ENCODE measurements around the gene ARMC2.
"Not testable (repeated sequence)": the region's sequence is repeated elsewhere in the genome, so short reads cannot be mapped to it uniquely, and the experiment has no call there.

ARMC2 gene

DNA sequence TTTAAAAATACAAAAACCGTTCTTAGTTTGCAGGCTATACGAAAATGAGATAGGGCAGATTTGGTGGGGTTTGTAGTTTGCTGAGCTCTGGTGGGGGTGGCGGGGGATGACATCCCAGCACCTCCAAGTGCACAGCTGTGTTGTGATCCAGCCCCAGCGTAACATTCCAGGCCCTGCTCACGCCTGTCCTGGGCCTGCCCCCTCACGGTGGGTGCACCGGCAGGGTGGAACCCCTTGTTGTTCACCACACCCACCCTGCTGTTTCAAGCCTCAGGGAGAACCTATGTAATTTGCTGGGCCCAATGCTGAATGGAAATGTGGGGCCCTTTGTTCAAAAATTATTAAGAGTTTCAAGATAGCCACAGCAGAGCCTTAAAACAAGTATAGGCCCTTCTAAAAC is 25.0 kb downstream of the ARMC2 start:
- no peak for DNase-seq

DNA sequence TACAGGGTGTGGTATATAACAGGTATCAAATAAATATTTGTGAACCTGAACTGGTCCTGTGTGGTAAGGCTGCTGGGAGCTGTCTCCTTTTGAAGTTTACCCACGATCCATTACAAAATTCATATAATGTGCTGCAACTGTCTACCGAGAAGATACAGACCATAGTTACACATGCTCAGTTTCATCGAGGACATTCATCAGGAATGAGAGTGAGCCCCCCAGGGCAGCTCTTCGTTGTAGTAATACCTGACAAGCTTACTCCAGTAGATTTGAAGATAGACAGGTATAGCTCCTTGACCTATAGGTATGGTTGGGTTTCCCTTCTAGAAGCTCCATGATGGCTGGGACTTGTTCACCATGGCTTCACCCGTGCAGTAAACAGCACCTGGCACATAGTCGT is 25.7 kb downstream of the ARMC2 start:
- DNase-seq: no peak

DNA sequence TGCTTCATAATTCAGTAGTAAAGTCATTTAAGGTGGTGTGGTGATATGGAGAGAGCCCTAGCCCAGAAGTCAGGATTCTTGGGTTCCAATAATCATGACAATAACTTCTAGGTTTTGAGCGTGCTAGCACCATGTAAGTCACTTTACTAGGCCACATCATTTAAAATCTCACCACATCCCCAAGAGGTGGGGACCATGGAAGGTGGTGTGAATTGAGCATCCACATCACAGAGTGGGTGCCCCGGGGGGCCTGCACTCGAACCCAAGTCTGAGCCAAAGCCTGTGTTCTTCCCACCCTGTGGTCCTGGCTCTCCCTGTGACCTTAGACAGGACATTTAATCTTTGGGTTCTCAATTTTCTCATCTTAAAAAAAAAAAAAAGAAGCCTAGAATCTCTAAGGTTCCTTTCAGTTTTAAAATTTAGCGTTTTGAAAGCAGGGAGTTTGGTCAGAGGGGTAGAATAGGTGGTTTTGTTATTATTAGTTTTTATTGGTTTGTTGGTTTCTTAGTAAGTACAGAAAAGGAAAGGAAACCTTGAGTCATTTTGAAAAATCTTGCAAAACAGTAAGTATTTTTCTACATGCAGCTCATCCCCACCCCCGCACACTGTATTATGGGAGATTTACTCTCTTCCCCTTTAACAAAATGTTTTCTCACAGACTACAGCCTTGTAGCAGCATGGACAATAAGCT is 26.4 kb downstream of the ARMC2 start:
- DNase-seq: no peak

DNA sequence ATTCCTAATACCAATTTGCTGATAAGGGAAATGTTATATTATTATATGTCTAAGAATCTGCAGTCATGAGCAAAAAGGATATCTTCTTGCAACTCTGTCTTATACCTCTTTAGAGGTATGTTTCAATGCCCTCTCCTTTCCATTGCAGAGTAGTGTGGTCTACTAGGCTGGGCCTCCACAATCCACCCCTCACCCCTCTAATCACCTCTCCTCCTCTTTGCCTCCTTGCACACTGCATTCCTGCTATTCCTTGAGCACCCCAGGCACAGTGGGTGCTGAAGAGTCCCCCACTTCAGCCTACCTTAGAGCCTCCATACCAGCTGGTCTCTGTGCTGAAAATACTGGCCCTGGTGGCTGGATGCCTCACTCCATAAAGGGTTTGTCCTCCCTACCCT is 26.9 kb downstream of the ARMC2 start:
- no peak for DNase-seq

DNA sequence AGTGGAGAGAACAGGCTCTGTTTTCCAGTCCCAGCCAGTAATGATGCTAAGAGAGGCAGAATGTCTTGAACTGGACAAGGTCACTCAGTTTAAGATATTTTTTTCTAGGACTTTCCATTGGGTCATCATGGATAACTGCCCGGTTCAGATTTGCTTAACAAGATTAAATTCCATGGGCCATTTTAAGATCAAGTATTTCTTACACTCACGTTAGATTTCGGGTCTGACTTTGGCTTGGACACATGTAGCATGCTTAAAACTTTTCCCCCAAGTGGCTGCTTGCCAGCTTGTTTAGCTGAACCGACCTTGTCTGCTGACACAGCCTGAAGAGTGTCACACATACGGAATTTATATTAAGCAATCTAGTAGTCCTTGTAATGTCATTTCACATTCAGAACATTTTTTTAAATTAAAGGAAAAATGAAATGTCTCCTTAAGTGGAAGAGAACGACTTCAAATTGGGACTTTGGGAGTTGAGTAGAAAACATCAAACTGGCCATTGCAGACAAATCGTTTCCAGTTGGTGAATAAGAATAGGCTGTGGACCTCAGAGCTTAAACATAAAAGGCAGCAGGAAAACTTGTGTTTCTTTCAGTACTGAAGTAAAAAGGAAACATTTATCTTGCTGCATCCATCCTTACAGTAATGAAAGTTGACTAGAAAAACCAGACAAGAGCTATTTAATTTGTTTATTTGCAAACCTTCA is 29.0 kb downstream of the ARMC2 start:
- no peak for DNase-seq

DNA sequence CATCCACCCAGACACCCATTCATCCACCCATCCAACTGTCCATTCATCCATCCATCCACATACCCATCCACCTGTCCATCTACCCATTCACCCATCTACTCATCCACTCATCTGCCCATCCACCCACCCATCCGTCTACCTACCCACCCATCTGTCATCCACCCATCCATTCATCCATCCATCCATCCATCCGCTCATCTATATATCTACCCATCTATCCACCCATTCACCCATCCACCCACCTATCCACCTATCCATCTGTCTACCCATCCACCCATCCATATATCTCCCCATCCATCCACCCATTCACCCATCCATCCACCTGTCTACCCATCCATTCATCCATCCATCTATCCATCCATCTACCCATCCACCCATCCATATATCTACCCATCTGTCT is 30.7 kb downstream of the ARMC2 start:
- DNase-seq: no peak

DNA sequence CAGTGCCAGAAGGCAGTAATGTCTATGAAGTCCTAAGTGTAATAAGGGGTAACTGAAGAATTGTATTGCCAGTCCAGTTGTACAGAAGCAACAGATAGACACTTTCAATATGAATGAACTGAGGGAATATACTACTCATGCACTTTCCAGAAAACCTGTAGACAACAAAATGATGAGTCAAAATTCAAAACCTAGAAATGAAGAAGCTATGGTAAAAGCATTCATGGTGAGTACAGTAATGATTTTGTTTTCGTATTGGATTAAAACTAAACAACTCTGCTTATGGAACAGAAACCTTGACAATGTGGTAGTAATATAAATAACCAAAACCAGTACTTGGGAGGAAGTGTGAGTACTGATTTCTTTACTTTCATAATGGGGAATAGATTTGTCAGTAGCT is 35.0 kb downstream of the ARMC2 start:
- DNase-seq: no peak

DNA sequence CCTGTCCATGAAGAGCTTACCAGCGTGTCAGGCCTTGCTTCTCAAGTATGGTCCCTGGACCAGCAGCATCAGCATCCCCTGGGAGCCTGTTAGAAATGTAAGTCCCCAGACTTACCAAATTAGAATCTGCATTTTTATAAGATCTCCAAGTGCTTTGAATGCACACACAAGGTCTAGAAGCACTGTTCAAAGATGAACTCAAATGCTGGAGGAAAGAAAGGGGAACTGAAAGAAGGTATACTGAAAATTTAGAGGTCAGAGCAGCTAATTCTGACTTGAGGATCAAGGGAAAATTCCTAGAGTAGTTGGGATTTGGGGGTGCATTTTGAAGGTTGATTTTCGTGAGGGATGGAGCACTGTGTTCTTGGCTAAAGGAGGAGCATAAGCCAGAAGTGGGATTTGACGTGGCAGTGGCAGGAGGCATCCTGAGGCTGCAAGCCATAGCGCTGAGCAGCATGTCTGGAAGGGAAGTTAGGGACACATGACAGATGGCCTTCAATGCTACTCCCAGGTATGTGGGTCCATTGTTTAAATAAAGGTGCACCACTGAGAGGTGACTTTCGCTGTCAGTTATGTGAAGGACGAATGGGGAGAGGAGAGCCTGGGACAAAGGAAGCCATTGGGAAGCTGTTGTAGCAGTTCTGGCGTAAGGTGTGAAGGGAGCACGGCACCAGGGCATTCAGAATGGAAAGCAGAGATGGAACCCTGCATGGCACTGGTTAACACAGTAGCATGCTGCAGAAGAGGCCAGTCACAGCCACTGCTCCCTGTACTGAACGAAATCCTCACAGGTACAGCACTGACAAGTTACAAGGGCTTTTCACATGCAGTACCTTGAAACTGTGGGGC is 36.2 kb downstream of the ARMC2 start:
- no peak for DNase-seq

DNA sequence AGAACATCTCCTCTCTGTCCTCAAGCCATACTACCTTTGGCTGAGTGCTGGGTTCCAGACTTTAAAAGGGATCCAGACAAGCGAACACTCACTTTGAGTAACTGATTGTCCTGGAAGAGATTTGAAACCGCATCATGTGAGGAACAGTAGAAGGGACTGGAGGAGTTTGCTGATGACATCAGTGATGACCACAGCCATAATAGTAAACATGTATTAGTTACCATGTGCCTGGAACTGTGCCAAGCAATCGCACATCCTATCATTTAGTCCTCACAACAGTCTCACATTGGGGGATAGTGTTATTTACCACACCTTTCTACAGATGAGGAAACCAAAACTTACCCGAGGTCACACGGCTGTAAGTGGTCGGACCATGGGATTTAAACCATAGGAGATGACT is 39.8 kb downstream of the ARMC2 start:
- no peak for DNase-seq

DNA sequence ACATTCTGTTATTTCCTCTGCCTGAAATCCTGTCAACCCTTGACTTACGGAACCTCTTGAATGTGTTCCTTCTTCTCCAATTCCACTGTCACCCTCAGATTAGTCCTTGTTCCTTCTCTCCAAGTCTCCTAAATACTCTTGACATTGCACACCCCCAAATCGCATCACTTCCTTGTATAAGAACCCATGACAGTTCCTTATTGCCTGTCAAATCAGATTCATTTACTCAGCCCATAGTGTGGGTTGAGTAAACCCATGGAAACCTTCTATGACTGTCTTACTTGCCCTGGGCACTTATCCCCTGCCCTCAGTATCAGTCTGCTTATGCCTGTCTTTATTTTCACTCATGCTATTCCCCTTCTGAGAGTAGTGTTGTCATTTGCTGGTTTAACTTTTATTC is 40.5 kb downstream of the ARMC2 start:
- DNase-seq: no peak

DNA sequence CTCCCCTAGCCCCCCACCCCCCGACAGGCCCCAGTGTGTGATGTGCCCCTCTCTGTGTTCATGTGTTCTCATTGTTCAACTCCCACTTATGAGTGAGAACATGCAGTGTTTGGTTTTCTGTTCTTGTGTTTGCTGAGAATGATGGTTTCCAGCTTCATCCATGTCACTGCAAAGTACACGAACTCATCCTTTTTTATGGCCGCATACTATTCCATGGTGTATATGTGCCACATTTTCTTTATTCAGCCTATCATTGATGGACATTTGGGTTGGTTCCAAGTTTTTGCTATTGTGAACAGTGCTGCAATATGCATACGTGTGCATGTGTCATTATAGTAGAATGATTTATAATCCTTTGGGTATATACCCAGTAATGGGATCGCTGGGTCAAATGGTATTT is 42.7 kb downstream of the ARMC2 start:
- DNase-seq: not testable (repeated sequence)

DNA sequence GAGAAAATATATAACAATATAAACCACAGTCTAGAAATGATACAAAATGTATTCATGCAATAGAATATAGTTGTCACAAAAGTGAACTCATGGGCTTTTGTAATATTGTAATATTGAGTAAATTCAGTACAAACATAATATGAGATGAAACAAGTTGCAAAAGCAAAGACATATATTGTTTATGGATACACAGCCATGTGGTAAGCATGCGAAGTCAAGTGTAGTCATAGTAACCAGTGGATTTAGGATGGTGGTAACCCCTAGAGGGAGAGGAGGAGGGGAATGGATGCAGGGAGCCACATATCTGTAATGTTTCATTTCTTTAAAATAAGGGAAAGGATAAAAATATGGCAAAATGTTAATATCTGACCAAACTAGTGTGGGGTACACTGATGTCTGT is 47.3 kb downstream of the ARMC2 start:
- DNase-seq: no peak

DNA sequence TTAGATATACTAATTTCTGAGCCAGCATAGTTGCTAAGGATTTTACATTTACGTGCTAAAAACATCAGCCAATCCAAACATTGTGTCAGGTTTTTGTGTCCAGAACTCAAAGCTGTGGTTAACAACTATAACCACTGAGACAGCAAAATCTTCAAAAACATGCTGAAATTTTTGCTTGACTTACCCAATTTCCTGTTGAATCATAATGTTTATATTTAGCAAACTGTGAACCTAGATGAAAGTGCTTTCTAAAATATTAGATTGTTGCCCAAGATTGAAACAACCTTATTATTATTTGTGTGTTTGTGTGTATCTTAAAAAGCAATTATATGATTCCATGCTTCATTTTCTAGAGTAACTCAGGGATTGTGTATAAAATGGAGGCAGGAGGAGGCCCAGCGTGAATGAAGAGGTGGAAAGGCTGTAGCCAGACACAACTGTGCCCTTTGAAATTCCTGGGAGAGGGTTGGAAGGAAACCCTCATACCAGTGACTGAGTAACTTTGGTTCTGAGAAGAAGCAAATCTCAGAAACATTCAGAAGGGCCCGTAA is 48.0 kb downstream of the ARMC2 start:
- DNase-seq: no peak

DNA sequence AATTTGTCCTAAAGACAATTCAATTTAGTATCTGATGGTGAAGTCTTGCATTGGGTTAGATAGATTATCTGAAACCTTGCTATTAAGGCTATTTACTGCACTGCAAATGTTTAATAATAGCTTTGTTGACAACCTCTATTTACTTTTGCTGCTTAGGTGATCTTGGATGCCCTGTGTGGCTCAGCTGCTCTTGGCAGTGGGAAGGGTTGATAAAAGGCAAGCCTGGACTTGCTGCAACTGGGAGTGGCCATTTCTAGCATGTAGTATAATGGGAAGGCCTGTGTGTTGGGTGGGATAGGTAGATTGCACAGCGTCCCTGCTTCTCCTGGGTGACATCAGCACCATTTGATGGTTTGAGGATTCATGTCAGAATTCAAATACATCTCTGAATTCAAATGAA is 49.1 kb downstream of the ARMC2 start:
- peak; percentile 71 for DNase-seq

DNA sequence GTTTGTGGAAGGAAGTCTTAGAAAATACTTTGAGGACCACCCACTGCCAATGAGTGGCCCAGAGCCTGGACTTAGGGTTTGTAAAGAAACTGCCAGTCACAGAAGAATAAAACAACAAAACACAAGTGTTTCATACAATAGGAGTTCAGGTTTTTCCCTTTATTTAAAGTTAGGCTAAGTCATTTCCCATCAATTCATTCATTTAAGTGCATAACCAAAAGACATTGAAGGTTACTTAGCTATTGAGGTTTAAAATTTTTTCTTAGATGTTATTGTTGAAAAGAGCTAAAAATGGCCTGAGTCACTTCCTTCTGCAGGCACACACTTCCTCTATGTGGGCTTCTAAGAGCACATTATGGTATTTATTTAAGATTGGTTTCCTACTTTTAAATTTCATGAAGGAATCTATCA is 54.2 kb downstream of the ARMC2 start:
- no peak for DNase-seq

DNA sequence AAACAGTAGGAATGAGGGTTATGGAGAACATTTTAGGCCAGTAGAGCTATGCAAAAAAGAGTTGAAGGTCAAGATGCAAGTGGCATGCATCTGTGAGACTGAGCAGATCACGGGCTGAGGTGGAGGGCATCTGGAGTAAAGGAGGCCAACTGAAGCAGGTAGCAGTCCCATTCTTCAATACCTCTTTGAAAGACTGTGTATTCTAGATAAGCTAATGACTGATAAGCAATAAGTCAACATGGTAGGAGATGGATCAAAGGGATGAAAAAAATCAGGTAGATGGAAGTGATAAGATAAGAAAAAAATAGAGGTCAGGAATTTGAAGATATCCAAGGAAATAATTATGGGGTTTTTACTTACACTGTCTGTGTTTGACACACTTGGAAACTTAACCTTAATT is 55.6 kb downstream of the ARMC2 start:
- DNase-seq: no peak

DNA sequence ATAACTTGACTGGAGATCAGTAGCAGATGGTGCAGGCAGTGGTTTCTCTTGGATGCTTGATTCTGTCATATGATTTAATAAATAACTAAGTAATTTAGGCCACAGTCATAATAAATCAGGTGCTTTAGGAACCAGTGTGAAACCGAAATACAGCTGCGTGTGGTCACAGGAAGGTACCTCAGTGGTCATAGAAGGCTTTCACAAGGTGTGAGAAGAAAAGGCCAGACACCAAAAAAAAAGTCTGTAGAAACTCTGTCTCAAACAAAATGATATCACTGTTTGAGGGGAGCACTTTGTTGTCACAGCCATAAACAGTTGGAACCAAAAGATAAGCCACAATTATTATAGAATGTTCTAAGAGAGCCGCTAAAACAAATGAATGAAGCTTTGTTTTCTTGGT is 56.5 kb downstream of the ARMC2 start:
- DNase-seq: no peak

DNA sequence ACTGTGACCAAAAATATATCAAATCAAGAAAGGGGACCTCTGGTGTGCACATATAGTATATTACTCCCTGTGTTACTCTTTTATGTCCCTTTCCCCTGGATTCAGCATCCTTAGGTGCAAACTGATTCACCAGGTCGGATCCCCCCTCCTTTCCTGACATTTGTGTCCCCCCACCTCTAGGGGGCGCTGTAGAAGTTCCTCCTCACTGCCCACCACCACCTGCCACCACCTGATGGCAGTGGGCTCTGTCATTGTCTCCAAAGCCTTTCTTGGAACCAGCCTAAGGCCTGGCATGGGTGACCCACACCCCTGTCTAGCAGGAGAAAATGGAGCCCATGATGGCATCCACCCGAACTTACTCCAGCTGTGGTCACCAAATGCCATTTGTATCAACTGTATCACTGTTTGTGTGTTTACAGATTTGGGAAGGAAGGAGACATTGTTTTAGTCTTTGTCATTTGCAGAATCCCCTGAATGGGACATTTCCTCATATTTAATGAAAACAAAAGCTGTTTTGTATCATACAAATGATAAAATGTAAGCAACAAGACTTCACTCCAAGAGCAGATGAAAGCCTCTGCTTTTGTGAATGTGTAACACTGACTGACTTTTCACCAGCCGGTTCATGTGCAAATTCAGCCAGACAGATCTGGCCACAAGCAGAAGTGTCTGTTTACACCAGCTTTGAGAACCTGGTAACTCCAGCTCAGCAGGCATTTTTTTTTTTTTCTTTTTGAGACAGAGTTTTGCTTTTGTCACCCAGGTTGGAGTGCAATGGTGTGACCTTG is 66.2 kb downstream of the ARMC2 start:
- DNase-seq: no peak

DNA sequence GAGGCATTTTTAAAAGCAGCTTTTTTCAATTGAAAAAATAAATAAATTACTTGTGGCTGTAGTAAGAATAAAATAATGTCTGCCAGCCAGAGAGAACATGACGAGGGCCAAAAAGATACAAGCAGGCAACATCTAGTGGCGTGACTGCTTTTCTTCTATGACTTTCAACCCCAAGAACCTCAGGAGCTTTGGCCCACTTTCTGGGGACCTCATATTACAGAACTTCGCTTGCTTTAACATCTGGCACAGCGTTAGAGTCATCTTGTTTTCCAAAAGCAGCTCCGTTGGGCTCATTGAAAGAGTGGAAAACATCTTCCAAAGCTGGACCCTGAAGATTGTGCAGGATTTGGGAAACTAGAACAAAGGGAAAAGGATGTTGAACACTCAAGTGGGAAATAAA is 67.0 kb downstream of the ARMC2 start:
- no peak for DNase-seq

DNA sequence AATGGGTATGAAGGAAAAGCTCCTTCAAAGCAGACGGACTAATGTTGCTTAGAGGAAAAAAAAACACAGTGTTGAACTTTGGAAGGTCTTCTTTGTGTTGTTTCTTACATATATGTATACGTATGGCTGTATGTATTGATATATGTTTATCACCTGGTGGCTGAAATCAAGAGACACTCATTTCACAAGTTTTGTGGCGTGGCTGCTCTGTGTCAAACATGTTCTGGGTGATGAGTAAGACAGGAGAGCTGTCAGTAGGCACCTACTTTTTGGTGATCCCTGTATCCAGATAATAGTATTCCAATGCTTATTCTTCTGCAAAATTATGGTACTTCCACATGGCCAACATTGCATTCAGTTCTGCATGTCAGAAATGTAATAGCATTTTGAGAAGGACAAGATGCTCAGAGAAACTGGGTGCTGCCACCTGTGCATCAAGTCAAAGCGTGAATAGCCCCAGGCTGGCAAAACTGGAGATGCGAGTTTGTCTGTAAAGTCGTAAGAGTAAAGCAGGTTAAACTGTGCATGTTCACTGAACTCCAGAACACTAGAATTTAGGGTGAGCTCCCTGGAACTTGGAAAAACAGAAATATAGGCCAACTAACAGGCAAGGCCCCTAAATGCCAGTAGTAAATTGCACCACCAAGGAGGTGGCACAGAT is 67.9 kb downstream of the ARMC2 start:
- no peak for DNase-seq

DNA sequence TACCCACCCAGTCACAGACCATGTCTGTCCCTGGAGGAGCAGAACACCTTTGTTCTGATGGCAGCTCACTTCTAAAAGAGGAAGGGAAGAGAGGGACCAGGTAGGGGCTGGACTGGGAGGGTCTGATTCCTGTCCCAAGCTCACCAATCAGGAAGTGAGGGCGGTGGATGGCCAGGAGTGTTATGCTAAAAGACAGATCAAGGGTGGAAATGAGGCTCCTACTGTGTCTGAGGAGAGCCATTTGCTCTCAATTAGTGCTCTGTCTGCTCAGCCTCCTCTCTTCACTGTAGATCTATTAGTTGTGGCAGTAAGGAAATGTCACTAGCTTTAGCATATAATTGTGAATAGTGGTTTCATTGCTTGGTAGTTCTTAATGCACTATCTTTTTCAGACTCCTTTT is 72.5 kb downstream of the ARMC2 start:
- no peak for DNase-seq
